SH-SY5Y (cell line): ENCODE data around the gene FOSL2.

Source experiments
- GATA2 ChIP-seq: IDR thresholded peaks from 2 replicates; pipeline ENCODE4 v1.6.1; 2011; ENCODE audit warnings: mild to moderate bottlenecking, low read depth, low read length
- GATA3 ChIP-seq: IDR thresholded peaks from 2 replicates; pipeline ENCODE4 v1.6.1; 2011; ENCODE audit warnings: low read depth, mild to moderate bottlenecking, low read length, moderate library complexity

DNA sequence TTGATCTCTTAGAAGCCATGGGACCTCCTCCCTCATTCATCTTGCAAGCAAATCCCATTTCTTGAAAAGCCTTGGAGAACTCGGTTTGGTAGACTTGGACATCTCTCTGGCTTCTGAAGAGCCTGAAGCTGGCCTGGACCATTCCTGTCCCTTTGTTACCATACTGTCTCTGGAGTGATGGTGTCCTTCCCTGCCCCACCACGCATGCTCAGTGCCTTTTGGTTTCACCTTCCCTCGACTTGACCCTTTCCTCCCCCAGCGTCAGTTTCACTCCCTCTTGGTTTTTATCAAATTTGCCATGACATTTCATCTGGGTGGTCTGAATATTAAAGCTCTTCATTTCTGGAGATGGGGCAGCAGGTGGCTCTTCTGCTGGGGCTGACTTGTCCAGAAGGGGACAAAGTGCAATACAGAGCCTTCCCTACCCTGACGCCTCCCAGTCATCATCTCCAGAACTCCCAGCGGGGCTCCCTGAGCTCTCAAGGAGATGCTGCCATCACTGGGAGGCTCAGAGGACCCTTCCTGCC is 20.0 kb downstream of the FOSL2 start:
- TF ChIP-seq GATA2 (no peak), GATA3 (no peak)
